ENCODE measurements around the gene RALGAPA2.

RALGAPA2 gene

DNA sequence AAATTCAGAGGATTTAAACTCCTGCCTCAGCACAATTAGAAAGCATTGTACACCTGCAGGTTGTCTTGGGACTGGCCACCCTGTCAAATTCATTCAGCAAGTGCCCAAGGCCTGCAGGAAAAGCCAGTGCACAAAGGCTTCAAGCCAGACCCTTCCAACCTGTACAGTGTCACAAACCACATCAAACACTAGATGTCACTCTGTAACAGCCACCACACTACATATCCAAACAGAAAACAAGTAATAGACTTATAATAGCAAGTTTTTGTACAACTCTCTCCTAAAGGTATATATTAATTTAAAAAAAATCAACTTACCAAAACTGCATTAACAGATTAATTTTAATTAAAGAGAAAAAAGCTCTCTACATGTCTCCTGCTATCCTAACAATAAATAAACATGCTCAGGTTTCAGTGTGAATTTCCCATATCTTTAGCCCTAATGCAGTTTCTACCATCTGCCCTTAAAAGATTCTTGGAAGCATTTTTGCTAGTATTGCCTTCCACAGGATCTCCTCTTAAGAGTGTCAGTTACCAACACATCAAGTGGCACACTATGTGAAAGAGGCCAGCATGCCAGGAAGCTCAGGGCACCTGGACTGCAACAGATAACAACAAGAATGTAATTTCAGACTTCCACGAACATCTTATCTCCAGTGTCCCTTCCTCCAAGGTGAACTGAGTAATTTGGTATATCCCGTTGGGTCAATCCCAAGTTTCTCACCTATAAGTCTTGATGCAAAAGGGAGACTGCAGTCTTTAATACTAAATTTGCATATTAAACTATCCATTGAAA is 47.5 kb downstream of the RALGAPA2 start:
- TF ChIP-seq, protein P1, sequence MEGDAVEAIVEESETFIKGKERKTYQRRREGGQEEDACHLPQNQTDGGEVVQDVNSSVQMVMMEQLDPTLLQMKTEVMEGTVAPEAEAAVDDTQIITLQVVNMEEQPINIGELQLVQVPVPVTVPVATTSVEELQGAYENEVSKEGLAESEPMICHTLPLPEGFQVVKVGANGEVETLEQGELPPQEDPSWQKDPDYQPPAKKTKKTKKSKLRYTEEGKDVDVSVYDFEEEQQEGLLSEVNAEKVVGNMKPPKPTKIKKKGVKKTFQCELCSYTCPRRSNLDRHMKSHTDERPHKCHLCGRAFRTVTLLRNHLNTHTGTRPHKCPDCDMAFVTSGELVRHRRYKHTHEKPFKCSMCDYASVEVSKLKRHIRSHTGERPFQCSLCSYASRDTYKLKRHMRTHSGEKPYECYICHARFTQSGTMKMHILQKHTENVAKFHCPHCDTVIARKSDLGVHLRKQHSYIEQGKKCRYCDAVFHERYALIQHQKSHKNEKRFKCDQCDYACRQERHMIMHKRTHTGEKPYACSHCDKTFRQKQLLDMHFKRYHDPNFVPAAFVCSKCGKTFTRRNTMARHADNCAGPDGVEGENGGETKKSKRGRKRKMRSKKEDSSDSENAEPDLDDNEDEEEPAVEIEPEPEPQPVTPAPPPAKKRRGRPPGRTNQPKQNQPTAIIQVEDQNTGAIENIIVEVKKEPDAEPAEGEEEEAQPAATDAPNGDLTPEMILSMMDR (IDR thresholded peaks at IDR 0.05; ENCODE audit: insufficient read depth, low read length, missing control alignments) = no peak
- POLR2A ChIA-PET = no interaction called here
- CTCF ChIA-PET = interaction anchor here (1.0 to 3.0 kb wide), 2 partner anchors 16 to 159 kb away, joined by 3 to 8 read pairs; no protein-coding TSS in a partner anchor
- no peak overlapping the region for H3K4me3 ChIP-seq (ENCODE audit: low read depth, low read length)
- DNase-seq (ENCODE audit: low read depth, low spot score) = no peak

- DNase-seq (ENCODE audit: low read depth, low spot score) = no peak
- TF ChIP-seq, protein P1 (IDR thresholded peaks at IDR 0.05; ENCODE audit: insufficient read depth, low read length, missing control alignments) = no peak
- POLR2A ChIA-PET = no interaction called here
- CTCF ChIA-PET = no interaction called here
- H3K4me3 ChIP-seq (ENCODE audit: low read depth, low read length) = no peak overlapping the region
These were observed 48.6 kb downstream of the RALGAPA2 start for GRCh38 chr20:20663841-20664240.

DNA sequence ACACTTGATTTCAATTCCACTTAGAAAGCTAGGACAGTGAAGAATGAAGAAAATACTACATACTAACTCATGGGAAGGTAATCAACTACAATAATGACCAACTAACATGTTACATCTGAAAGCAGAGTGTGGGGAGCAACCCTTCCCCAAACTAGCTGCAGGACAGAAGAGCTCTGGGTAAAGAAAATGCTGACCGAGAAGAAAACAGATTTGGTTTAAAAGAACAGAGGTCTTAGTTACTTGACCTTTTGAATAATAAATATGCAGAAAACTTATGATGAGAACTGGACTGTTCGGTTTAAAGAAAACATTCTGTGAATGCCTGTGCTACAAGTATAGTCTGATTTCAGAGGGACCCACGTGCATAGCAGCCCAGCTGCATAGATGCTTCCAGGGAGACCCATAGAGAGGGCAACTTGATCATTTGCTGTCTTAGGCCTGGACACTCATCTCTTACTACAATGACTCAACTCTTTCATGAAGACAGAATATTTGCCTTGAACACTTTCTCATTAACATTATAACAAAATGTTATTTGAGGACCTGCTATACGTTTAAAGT is 53.5 kb downstream of the RALGAPA2 start:
- H3K4me3 ChIP-seq (ENCODE audit: low read depth, low read length) = no peak overlapping the region
- no peak for DNase-seq (ENCODE audit: low read depth, low spot score)
- CTCF ChIA-PET = no interaction called here
- POLR2A ChIA-PET = no interaction called here
- TF ChIP-seq, protein P1 (IDR thresholded peaks at IDR 0.05; ENCODE audit: insufficient read depth, low read length, missing control alignments) = no peak

DNA sequence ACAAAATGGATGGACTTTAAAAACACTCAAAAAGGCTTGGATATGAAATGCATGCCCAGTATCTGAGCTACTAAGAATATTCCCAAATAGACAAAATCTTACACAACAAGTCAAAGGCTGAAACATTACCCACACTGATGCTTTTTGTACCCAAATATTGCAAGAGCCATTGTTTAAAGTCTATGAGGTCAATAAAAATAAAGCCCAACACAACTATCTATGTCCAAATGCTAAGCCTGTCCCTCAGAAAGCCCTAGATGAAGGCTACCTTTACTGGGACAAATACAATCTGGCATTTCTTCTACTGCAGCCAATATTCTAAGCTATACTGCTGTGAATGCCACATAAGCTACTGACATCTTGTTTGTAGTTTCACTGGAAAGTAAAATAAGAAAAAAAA is 54.3 kb downstream of the RALGAPA2 start:
- TF ChIP-seq, protein P1 (IDR thresholded peaks at IDR 0.05; ENCODE audit: insufficient read depth, low read length, missing control alignments) = no peak
- POLR2A ChIA-PET = no interaction called here
- H3K4me3 ChIP-seq (ENCODE audit: low read depth, low read length) = no peak overlapping the region

GRCh38 chr20:20657092-20657491 is 55.4 kb downstream of the RALGAPA2 start:
- ChIA-PET POLR2A (no interaction called here), CTCF (no interaction called here)
- no peak overlapping the region for H3K4me3 ChIP-seq (ENCODE audit: low read depth, low read length)
- TF ChIP-seq, protein P1 (IDR thresholded peaks at IDR 0.05; ENCODE audit: insufficient read depth, low read length, missing control alignments) = no peak
- DNase-seq (ENCODE audit: low read depth, low spot score) = no peak

More for the DNA sequence above, 54.3 kb downstream of the RALGAPA2 start:
- CTCF ChIA-PET = no interaction called here
- no peak for DNase-seq (ENCODE audit: low read depth, low spot score)

DNA sequence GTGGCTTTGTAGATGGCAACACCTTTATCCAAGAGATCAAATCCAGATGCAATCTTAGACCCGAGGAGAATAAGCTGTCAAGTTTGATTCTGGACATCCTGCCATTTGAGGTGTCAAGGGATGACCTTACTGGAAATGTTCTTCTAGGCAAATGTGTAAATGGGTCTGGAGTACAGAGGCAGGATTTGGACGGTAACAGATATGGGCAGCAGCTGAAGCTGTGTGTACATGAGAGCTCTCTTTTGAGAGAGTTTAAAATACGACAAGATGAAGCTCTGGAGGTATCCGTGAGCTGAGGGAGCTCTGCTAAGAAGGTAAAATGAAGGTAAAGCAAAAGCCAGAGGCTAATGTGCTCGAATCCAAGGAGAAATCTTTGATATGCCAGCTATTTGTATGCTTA is 56.6 kb downstream of the RALGAPA2 start:
- no peak overlapping the region for H3K4me3 ChIP-seq (ENCODE audit: low read depth, low read length)
- TF ChIP-seq, protein P1 (IDR thresholded peaks at IDR 0.05; ENCODE audit: insufficient read depth, low read length, missing control alignments) = no peak
- ChIA-PET CTCF (no interaction called here), POLR2A (no interaction called here)
- DNase-seq (ENCODE audit: low read depth, low spot score) = no peak

Data from AG04449 (cell line).